Heart left ventricle (tissue), 16 donors: Measurements from ENCODE around the gene ASCC3. TPM values are rescaled to one million over a fixed set of nuclear protein-coding genes. Genes with fewer than 3 reads are reported as not detected.

Source experiments
- ATAC-seq, 4 donors: fragments of 200-7000 bp; cut with Tn5 transposase; one replicate each; pipeline ENCODE4 v1.9.1; 2020 to 2022; ENCODE audit warnings: moderate library complexity in 4 of 4, mild to moderate bottlenecking in 3 of 4, moderate number of reproducible peaks in 1 of 4
- DNase-seq, 5 donors: peaks; one replicate each; pipeline ENCODE4 v3.0.0-alpha.2; 2020
- H3K27ac ChIP-seq, 12 donors: fragments of 200-600 bp; sonication (generic) in 4 of 12; one replicate each; pipeline versions ENCODE4 v1.5.0 to v1.8.0; 2016 to 2022; ENCODE audit warnings: mild to moderate bottlenecking in 2 of 12
- H3K27me3 ChIP-seq, 9 donors: fragments of 200-600 bp; sonication (generic) in 2 of 9; one replicate each; pipeline versions ENCODE4 v1.5.1 to v1.8.0; 2016 to 2022; ENCODE audit warnings: mild to moderate bottlenecking in 3 of 9
- H3K36me3 ChIP-seq, 9 donors: fragments of 200-600 bp; sonication (generic) in 2 of 9; one replicate each; pipeline versions ENCODE4 v1.5.0 to v1.8.0; 2018 to 2022; ENCODE audit warnings: mild to moderate bottlenecking in 2 of 9
- H3K4me1 ChIP-seq, 12 donors: fragments of 200-600 bp; sonication (generic) in 4 of 12; one replicate each; pipeline versions ENCODE4 v1.5.0 to v1.8.0; 2016 to 2022; ENCODE audit warnings: mild to moderate bottlenecking in 3 of 12
- H3K4me3 ChIP-seq, 12 donors: fragments of 200-600 bp; sonication (generic) in 4 of 12; one replicate each; pipeline versions ENCODE4 v1.5.0 to v1.8.0; 2017 to 2022; ENCODE audit warnings: mild to moderate bottlenecking in 9 of 12, moderate library complexity in 4 of 12
- H3K9me3 ChIP-seq, 12 donors: fragments of 200-600 bp; sonication (generic) in 4 of 12; one replicate each; pipeline versions ENCODE4 v1.5.0 to v1.8.0; 2016 to 2022; ENCODE audit warnings: mild to moderate bottlenecking in 1 of 12
- CTCF ChIP-seq, 12 donors: fragments of 200-600 bp; sonication (generic) in 4 of 12; IDR thresholded peaks; one replicate each; pipeline versions ENCODE4 v1.5.0 to v1.8.0; 2018 to 2022; ENCODE audit warnings: antibody characterized with exemption in 12 of 12, mild to moderate bottlenecking in 5 of 12
- POLR2A ChIP-seq, 2 donors: fragments of 450-650 bp; IDR thresholded peaks; one replicate each; pipeline ENCODE4 v1.6.1; 2017; ENCODE audit warnings: antibody characterized with exemption in 2 of 2, mild to moderate bottlenecking in 2 of 2, moderate library complexity in 2 of 2
- WGBS, 4 donors: extraction: QIAGEN DNeasy Blood & Tissue Kit in 2 of 4; methylation state at CpG; one replicate each; pipeline versions ENCODE4 v1.1.5 to v1.1.7; 2013 to 2018; 5-methylcytosine and 5-hydroxymethylcytosine counted together
- intact Hi-C, 10 donors: fragments of 100-400 bp; cut with DNase I; formaldehyde crosslinking; loops; one replicate each; pipeline versions ENCODE4 v1.11.1 to v1.14.2; 2022
- polyA plus RNA-seq, 2 donors: library from polyadenylated mRNA; stranded (reverse); fragments of 200-250 nt; gene quantifications; one replicate each; pipeline ENCODE4 v1.2.3, GENCODE V29; 2013
- total RNA-seq, 9 donors: library from RNA; depleted of rRNA in 2 of 9; stranded (reverse); fragments of >200 nt in 2 of 9; fragmentation: NEBNext Ultra II Directional in 3 of 9; extraction: Animal tissue kit (Norgen Biotek cat#: 25700) in 3 of 9; gene quantifications; one replicate each; pipeline versions ENCODE4 v1.1.0 to v1.2.4, GENCODE V29; 2016 to 2023
- donor health status: ischemic (EF 13 %, LVEDD 7.1; RV severe dilation, severe dysfunction).
- donor health status: healthy with polysubstance abuse.
- donor health status: DM: no; HTN: yes; CAD: no.
- donor health status: DM: no; HTN: no; CAD: no.
- donor health status: ischemic (EF 25% LVEDD 6.9; RV normal size, moderate dysfunction).
- donor health status: ischemic (EF 25% LVEDD 5.7; RV mildly dilated, moderate dysfunction).
- donor health status: healthy.
- donor health status: DM: yes; HTN: yes; CAD: no.
- donor health status: ischemic (EF 35%, LVEDD 5.7; RV mildly dilated, moderate dysfunction).
- donor health status: nonischemic (EF 11% LVEDD 7.7; RV severe dilation, severe dysfunction).
- donor health status: DM: yes; HTN: yes; CAD: no.
- donor health status: PGD.
- donor health status: ischemic (EF 29% LVEDD 5.4; RV normal size, mild dysfunction).
- donor health status: nonischemic (EF 23%, LVEDD 6.1; RV moderate dilation, normal function).

Gene ASCC3
- total and polyA plus RNA-seq, 11 donors: 3.4 to 29.2 (median 15.0) TPM

- peaks cover 0 to 6% (median 0%) of the 10 kb centered on the region in 12 donors for H3K4me1 ChIP-seq
- H3K36me3 ChIP-seq: no peaks in the 10 kb centered on the region
- TF ChIP-seq CTCF (IDR thresholded peaks at IDR 0.05) (no peak), POLR2A (IDR thresholded peaks at IDR 0.05) (no peak)
- intact Hi-C loops: no loop called here
- DNase-seq (no peak), ATAC-seq (no peak)
- no peak overlapping the region for H3K27ac ChIP-seq
- H3K27me3 ChIP-seq: no peaks in the 10 kb centered on the region
- no peaks in the 10 kb centered on the region for H3K9me3 ChIP-seq
- no peak overlapping the region for H3K4me3 ChIP-seq
- WGBS, 4 donors: 65 to 77% (median 67%) methylated on average over 7 of the region's 7 CpGs
Measured at GRCh38 chr6:100730001-100730980, 150.8 kb downstream of the ASCC3 start.

GRCh38 chr6:100726666-100727065 lies 154.5 kb downstream of the ASCC3 start:
- Histone ChIP-seq H3K36me3 (peaks cover 0 to 13% (median 0%) of the 10 kb centered on the region in 9 donors), H3K27ac (no peak overlapping the region), H3K4me3 (peak overlapping the region in 1 of 12 donors; percentile 25), H3K4me1 (peaks cover 0 to 6% (median 0%) of the 10 kb centered on the region in 12 donors), H3K27me3 (no peaks in the 10 kb centered on the region), H3K9me3 (peaks cover 0 to 8% (median 2%) of the 10 kb centered on the region in 12 donors)
- intact Hi-C loops: no loop called here
- TF ChIP-seq POLR2A (IDR thresholded peaks at IDR 0.05) (no peak), CTCF (IDR thresholded peaks at IDR 0.05) (no peak)
- ATAC-seq: no peak
- DNase-seq: no peak
- WGBS, 4 donors: 66 to 80% (median 75%) methylated on average over 1 of the region's 1 CpG

GRCh38 chr6:100724696-100725095 lies 156.4 kb downstream of the ASCC3 start:
- WGBS, 4 donors: 73 to 80% (median 75%) methylated on average over 5 of the region's 5 CpGs
- TF ChIP-seq CTCF (IDR thresholded peaks at IDR 0.05) (no peak), POLR2A (IDR thresholded peaks at IDR 0.05) (no peak)
- no peak for DNase-seq
- H3K4me1 ChIP-seq: peaks cover 0 to 11% (median 0%) of the 10 kb centered on the region in 12 donors
- peaks cover 0 to 9% (median 2%) of the 10 kb centered on the region in 12 donors for H3K9me3 ChIP-seq
- no peak for ATAC-seq
- no peak overlapping the region for H3K27ac ChIP-seq
- no peak overlapping the region for H3K4me3 ChIP-seq
- peaks cover 0 to 13% (median 0%) of the 10 kb centered on the region in 9 donors for H3K36me3 ChIP-seq
- H3K27me3 ChIP-seq: no peaks in the 10 kb centered on the region
- intact Hi-C loops: no loop called here

GRCh38 chr6:100724222-100724621 lies 156.9 kb downstream of the ASCC3 start:
- Histone ChIP-seq H3K27me3 (no peaks in the 10 kb centered on the region), H3K4me3 (no peak overlapping the region), H3K9me3 (peaks cover 0 to 9% (median 2%) of the 10 kb centered on the region in 12 donors), H3K27ac (no peak overlapping the region), H3K36me3 (peaks cover 0 to 13% (median 0%) of the 10 kb centered on the region in 9 donors), H3K4me1 (peaks cover 0 to 11% (median 0%) of the 10 kb centered on the region in 12 donors)
- no peak for ATAC-seq
- TF ChIP-seq CTCF (IDR thresholded peaks at IDR 0.05) (peak in 1 of 12 donors; percentile 6), POLR2A (IDR thresholded peaks at IDR 0.05) (no peak)
- 66 to 77% (median 73%) methylated on average over 1 of the region's 1 CpG for WGBS, 4 donors
- intact Hi-C loops: no loop called here
- DNase-seq: no peak
